GM18520 (cell line): ENCODE measurements around the gene NTN5.
A peak's percentile ranks its signal among the peaks of the same experiment; 100 is the strongest.
"Not testable (repeated sequence)": the region's sequence is repeated elsewhere in the genome, so short reads cannot be mapped to it uniquely, and the experiment has no call there.

Experiments used
- ATAC-seq: cut with Tn5 transposase; IDR thresholded peaks from one replicate; pipeline ENCODE4 v1.9.1; 2021; ENCODE audit not compliant: unreplicated experiment

Gene NTN5

DNA sequence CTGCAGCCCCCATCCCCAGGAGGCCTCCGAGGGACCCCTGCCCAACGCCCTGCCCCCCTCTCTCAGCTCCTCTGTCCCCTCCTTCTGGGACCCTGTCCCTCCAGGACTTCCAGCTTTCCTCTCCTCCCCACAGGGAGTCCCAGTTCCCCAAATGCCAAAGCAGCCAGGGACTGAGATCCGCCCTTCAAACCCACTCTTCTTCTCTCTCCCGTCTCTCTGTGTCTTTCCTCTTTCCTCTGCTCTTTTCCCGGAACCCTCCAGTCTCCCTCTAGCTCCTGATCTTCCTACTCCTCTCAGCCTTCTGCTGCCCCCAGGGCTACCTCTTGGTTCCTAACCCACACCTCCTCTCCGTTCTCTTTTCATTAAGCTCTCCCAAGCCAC, 27.2 kb downstream of the NTN5 start:
- no peak for ATAC-seq

DNA sequence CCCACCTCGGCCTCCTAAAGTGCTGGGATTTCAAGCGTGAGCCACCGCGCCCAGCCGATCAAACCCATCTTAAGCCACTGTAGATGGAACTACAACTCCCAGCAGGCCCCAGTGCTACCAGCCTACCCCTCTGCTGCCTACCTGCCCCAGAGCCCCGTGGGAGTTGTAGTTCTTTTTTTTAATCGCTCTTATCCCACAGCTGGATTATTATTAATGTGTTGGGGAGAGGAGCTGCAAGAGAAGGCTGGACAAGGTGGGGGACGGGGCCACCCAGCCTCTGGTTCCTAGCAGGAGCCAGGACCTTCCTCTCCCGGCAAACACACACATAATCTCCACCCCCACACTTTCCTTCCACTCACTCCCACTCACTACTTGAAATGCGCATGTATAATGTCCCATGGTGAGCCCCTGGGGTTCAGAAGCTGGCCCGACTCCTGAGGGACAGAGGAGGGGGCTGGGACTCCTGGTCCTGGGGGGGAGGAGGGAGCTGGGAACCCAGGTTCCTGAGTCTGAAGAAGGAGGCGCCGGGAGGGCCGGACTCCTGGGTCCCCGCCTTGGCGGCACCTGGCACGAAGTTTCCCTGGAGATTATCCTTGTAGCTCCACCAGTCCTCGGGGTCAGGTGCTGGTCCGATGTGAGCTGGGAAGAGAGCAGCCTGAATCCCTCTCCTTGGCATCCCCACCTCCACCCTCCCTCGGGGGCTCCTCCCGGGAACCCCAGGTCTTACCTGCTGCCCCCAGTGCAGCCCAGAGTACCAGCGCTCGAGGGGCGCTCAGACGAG, 27.8 kb downstream of the NTN5 start:
- ATAC-seq = no peak

DNA sequence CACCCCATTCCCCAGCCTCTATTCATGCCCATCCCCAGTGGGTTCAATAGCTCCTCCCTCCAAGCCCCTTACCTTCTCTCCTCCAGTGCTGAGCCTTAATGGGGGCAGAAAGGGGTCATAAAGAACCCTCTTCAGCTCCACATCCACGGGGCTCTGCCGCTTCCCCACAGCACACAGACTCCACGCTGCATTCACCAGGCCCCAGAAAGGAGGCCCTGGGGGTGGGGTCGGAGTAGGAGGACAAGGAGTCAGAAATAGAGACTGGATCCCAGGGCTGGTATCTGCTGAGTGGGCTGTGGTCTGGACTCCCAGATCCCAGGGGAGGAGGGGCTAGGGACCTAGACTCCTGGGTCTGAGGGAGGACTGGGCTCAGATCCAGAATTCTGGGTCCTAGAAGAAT, 28.5 kb downstream of the NTN5 start:
- no peak for ATAC-seq

DNA sequence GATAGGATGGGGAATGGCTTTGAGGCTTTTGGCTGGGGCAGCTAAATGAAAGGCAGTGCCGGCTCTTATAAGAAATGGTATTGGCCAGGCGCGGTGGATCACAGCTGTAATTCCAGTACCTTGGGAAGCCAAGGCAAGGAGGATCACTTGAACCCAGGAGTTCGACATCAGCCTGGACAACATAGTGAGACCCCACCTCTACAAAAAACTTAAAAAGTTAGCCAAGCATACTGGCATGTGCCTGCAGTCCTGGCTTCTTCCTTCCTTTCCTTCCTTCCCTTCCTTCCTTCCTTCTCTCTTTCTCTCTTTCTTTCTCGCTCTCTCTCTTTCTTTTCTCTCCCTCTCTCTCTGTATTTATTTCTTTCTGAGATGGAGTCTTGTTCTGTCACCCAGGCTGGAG, 30.0 kb downstream of the NTN5 start:
- ATAC-seq = no peak

DNA sequence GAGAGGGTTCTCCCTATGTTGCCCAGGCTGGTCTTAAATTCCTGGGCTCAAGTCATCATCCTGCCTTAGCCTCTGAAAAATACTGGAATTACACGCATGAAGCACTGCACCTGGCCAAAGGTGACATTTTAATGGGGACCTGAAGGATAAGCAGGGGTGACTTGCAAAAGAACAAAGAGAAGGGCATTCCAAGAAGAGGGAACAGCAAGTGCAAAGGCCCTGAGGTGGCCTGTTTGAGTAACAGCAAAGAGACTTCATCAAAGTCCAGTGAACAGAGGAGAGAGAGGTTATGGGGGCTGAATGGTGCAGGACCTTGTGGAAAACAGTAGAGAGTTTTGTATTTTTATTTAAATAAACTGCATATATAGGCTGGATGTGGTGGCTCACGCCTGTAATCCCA, 31.0 kb downstream of the NTN5 start:
- no peak for ATAC-seq

DNA sequence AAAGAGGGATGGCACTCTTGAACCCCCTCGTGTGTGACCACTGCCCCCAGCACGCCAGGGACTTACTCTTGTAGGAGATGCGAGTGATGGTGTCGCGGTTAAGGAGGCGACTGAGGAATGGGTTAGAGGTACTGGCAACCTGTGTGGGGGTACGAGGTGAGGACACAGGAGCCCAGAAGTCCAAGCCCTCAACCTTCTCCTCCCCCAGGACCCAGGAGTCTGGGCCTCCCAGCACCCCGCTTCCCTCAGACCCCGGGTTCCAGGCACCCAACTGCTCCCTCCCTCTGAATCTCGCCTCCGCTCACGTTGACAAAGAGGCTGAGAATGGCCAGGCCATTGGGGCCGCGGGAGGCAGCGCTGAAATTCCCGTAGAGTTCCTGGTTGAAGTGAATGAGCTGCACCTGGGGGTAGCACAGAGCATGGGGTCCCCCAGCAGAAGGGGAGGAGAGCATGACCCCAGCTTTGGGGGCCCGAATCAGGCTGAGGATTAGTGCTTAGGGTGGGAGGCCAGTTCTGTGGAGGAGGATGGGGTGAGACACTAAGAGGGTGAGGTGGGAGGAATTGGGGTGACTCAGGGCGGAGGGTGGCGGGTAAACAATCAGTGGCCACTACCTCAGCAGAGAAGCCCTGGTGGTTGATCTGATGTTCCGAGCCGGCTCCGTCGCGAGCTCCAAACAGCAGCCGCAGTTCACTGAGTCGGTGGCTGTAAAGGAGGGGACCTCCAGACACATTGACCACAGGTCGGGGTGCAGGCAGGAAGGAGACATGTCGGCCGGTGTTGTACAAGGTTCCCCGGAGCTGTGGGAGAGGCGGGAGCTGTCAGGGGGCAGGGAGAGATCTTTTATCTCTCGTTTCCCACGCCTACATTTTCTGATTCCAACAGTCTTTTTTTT, 33.1 kb downstream of the NTN5 start:
- no peak for ATAC-seq

DNA sequence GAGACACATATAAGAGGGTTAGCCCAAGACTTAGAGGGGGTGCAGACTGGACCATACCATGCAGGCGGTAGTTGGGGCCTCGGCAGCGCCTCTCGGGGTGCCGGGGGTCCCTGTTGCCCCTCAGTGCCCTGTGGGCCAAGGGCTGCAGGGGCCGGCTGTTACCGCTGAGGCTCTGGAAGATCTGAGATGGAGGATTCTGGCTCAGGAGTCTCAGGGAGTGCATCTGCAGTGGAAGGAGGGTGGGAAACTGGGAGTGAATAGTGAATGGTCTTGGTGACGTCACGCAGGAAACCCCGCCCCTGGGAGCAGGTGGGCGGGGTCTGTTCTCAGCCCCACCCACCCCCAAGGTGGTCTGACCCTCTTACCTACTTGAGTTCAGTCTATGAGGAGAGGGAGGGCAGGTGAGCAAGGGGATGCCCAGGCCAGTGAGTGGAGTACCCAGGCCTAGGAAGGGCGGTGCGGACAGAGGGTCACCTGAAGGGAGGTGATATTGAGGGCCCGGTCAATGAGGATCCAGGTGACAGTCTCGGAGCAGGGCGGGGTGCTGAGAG, 33.9 kb downstream of the NTN5 start:
- no peak for ATAC-seq

DNA sequence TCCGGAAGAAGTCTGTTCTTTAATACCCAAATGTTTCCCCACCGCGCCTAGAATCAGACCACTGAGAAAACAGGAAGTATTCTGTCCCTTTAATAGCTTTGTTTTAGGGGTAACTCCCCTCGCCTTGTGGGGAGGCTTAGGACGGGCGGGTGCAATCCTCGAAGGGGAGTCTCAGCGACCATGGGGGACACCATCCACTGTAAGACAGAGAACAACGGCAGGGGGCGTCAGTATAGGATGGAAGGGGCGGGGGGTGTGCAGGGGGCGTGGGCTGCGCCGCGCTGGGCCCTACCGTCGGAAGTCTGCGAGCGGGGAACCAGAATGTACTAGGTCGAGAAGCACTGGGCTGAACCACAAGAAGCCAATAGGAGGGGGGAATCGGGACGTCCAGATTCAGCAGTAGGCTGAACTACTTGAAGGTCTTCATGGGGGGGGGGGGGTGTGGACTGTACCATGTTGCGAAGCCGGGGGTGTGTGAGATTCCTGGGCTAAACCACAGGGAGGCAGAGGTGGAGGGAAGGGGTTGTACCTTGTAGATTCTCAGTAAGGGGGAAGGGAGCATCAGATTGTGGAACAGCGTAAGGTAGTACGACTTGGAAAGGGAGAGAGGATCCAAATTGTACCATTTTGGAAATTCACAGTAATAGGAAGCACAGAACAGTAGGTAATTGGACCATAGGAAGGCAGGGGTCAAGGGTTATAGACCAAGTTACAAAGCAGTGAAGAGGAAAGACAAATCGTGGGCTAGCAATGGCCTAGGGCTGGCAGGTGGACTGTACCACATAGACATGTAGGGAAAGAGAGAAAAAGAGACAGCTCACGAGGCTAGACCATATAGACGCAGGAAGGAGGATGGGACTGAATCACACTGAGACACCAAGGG, 34.6 kb downstream of the NTN5 start:
- ATAC-seq = peak; percentile 8

DNA sequence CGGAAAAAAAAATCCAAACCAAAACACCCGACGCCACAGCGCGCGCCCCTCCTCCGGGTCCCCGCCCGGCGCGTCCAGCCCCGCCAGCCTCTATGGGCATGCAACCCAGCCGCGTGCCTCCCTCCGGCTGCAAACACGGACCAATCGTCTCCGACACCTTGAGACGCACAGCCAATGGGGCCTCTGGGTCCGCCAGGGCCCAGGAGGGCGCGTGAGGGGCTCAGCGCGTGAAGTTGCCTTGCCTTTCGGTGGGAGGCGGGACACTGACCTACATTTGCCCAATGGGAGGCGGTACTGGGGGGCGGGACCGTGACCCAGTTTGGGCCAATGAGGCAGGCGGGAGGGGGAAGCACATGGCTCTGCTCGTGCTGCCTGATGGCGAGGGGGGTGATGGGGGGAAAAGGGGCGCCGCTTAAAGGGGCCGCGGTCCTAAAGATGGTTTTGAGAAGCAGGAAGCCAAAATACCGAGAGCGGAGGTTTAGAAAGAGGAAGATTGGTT, 35.3 kb downstream of the NTN5 start:
- peak; percentile 75 for ATAC-seq

DNA sequence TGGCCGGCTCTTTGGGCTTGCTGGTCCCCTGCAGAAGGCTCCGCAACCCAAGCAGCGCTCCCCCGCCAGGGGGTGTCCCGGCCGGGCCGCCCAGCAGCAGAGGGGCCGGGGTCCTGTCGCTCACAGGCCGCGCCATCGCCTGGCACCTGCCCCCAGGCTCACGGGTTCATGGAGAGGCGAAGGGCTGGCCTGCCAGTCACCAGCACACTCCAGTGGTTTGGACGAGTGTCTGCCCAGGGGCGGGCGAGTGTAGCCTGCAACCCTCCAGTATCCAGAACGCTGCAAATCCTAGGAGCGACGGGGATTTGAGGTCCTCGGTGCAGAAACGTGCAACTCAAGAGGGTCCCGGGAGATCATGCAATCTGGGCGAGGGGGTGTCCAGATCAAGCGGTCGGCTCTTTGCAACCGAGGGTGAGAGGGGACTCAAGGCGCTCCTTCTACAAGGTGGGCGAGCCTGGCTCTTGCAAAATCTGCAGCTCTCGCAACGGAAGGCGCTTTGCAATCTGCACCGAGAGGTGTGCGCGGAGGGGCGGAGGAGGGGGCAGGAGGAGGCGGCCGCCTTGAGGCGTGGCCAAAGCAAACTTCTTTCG, 35.9 kb downstream of the NTN5 start, which contains the start of gene DBP:
DBP (minus strand) TSS at position 521 of the 590 bp plus-strand sequence; CDS start at position 136, 385 bp downstream.
- ATAC-seq = no peak

DNA sequence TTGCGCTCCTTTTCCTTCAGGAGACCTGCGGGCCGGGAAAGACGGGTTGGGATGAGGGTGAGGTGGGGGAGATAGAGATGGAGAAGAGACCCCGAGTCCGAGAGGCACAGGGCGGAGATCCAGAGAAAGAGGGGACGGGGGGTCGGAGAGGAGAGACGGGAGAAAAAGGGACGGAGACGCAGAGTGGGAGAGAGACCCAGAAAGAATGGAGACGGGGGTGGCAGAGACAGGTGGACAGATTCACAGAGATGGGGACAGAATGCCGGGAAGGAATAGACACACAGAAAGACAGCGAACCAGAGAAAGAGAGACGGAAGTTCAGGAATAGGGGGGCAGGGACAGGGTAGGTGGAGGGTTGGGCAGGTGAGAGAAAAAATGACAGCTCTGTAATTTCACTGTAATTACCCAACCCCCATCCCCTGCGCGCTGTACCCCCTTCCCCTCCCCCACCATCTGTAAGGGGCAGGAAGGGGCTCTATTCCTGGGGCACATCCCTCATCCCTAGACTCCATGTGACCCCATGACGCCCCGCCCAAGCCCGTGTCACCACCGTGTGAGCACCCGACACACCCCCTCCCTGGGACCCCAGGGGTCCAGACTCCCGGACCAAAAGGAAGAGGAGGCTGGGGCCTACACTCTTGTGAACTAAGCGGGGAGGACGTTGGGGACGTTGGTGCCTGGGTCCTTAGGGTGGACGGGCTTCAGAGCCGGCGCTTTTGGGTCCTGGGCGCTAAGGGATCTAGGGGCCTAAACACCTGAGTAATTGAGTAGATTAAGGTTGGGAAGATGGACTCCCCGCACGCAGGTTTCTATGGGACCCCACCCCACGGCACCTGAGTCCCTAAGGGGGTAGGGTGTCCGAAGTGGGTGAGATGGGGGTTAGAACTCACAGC, 36.6 kb downstream of the NTN5 start:
- no peak for ATAC-seq

DNA sequence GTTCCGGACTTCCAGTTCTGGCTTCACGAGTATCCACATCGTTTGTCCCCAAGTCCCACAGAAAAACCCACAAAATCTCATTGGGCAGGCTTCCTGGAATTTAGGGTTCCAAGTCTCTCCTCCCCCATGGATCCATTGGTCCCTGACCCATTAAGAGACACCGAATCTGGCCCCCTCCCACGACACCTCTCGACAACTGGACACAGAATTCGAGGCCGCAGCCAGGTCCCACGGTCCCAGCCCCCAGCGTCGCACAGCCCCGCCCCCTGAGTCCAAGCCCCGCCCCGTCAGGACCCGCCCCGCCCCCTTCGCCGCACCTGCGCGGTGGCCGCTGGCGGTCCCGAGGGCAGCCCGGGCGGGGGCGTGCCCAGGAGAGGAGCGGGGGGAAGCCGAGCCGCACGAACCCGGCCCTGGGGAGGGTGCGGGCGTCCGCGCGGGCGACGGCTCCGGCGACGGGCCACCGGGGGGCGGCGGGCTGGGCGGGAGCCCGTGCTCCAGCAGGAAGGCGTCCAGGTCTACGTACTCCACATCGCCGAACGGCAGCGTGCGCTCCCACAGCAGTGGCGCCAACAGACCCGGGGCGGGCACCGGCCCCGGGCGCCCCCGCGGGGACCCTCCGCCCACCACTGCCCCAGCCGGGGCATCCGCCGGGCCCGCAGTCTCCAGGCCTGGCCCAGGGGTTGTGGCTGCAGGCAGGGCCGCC, 37.4 kb downstream of the NTN5 start:
- no peak for ATAC-seq

DNA sequence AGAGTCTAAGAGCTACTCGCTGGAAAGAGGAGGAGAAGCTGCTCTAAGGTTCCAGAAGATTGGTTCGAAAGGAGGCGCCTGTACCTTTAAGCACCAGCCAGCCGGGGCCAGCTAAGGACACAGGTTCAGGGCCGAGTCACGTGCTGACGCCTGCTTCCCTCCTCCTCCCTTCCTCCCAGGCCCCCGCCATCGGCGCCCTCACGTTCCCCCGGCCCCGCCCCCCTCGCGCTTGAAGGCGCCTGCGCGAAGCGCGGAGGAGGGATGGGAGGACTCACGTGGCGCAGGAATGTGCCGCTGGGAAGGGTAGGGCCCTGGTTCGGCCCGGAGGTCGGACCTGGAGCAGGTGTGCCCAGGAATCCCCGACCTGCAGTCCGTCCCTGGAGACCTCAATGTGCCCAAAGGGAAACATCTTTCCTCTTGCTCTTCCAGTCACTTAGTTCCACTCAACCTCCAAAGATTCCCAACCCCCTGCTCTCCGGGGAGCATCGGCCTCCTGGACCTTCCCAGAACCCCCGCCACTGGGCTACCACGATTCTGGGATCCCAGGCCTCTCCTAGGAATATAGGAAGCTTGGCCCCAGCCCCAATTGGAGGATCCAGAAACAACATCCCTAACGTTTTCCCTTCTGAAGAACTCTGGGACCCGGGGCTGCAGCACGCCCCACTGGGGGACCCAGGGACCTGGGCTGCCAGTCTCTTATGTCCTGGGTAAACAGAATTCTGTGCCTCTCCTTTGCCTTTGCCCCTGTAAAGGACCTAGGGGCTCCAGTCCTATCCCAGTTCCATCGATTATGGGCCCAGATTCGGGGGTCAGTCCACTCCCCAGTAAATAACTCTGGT, 38.2 kb downstream of the NTN5 start:
- peak; percentile 24 for ATAC-seq

DNA sequence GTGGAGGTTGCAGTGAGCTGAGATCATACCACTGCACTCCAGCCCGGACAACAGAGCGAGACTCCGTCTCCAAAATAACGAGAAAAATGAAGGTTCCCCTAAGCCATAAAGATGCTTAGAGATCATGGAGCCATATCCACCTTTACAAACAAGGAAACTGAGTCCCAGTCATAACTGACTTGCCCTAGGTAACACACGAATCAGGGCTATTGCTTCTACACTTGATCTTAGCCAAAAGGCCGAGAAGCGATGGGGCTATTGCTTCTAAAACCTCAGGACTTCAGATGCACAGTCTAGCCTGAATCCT, 38.8 kb downstream of the NTN5 start:
- ATAC-seq = no peak

DNA sequence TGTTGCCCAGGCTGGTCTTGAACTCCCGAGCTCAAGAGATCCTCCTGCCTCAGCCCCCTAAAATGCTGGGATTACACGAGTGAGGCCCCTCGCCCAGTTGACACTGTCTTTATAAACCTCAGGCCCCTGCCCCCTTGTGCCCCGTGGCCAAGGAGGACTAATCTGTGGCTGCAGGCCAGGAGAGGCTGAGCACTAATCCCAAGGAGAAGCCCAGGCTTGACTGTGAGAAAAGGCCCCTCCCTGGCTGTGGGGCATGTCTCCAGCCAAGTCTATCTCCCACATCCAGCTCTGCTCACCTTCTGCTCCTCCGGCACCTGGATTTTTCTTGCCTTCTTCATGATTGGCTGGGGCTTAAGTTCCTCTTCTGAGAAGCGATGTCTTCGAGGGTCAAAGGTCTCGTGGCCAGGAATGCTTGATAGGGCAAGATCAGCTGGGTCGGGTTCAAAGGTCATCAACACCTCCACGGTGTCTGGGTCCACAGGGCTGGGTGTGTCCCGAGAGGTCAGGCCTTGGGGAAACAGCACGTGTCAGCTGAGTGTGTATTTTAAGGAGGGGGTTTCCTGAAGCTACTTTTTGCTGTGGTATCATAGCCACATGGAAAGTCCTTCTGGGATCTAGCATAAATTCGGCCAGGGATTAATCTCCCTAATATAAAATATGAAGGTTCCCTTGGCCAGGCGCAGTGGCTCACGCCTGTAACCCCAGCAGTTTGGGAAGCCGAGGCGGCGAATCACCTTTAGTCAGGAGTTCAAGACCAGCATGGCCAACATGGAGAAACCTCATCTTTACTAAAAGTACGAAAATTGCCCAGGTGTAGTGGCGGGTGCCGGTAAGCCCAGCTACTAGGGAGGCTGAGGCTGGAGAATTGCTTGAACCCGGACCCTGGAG, 39.4 kb downstream of the NTN5 start:
- no peak for ATAC-seq

DNA sequence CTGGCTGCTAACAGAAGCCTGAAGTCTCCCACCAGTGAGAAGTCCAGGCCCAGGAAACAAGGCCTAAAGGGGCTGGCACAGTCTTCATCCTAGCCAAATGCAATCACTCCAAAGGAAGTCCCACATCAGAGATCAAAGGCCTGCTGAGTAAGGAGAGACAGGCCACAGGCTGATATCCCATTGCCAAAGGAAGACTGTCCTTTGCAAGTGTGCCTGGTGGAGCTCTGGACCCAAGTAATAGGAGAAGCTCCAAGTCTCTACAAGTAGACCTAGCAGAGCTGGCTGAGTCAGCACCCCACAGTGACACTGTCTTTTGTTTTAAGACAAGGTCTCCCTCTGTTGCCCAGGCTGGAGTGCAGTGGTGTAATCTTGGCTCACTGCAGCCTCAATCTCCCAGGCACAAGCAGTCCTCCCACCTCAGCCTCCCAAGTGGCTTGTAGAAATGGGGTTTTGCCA, 40.1 kb downstream of the NTN5 start:
- ATAC-seq = no peak

DNA sequence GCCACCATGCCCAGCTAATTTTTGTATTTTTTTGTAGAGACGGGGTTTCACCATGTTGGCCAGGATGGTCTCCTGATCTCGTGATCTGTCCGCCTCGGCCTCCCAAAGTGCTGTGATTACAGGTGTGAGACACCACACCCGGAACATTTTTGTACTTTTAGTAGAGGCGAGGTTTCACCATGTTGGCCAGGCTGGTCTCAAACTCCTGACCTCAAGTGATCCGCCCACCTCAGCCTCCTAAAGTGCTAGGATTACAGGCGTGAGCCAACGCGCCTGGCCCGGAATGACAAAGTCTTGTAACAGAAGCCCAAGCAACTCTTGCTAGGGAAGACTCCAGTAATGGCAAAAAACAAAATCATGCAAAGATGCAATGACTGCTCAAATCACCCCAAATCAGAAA, 40.5 kb downstream of the NTN5 start:
- ATAC-seq = not testable (repeated sequence)
